ENCODE measurements around the gene GRM8. TPM values are rescaled to one million over a fixed set of nuclear protein-coding genes. Genes with fewer than 3 reads are reported as not detected.

GRM8 gene
- total and polyA plus RNA-seq, 10 of the 15 experiments (the other 5 are each of a cell fraction or from before 2014, with no cell fraction given): 0.33 to 7.1 (median 0.45) TPM; not detected in 2

DNA sequence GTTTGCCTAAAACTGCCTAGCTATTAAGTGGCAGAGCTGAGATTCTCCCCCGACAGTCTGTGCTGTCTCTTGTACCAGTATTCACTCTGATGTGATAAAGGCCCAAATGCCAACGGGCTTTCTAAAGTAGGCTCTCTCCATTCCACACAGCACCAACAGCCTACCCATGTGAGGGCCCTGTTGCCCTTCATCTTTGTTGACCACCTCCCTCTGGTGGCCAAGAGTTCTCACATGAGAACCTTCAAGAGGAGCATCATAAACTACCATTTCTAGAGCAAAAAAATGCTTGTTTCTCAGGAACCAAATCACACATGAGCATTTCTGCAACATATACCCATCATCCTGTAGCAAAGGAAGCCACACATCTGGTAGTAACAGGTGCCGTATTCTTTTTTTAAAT, 185.8 kb downstream of the GRM8 start:
- 33% methylated on average over 3 of the region's 3 CpGs for WGBS (ENCODE audit: insufficient coverage, insufficient replicate concordance, low lambda C conversion rate, missing lambda C conversion rate)
- in situ Hi-C loops (cut with MboI): no loop called here
- no TSS peak for BruUV-seq (replicated peaks)

DNA sequence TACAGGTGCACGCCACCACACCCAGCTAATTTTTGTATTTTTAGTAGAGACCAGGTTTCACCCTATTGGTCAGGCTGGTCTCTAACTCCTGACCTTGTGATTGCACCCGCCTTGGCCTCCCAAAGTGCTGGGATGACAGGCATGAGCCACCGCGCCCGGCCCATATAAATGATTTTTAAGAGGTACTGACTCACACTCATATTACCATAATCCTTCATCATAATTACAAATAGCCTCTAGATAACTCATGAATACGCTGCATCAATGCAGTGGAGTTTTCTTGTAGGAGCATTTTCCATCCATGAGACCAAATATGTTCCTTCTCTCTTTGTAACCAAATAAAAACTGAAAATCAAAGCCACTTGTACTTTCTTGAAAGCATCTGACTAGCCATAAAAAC, 193.3 kb downstream of the GRM8 start:
- no peak overlapping the region for H3K4me2 ChIP-seq (ENCODE audit: control insufficient read depth, insufficient read depth)
- H3K4me3 ChIP-seq: no peak overlapping the region
- no peaks in the 10 kb centered on the region for H3K36me3 ChIP-seq (ENCODE audit: control insufficient read depth in 2 of 2, insufficient read depth in 2 of 2, low read length in 1 of 2)
- H3K27me3 ChIP-seq (replicated peaks in 1 of 2; ENCODE audit: control insufficient read depth in 2 of 2, insufficient read depth in 2 of 2, low read length in 1 of 2): no peaks in the 10 kb centered on the region
- no peaks in the 10 kb centered on the region for H3K9me3 ChIP-seq (replicated peaks; ENCODE audit: control insufficient read depth, insufficient read depth, low read length)
- RAD21 ChIA-PET (ENCODE audit: unreplicated experiment): interaction anchor here (0.8 kb wide), 1 partner anchor 98 kb away, joined by 3 read pairs; no protein-coding TSS in a partner anchor
- no peak overlapping the region for H3K27ac ChIP-seq (ENCODE audit: control insufficient read depth, insufficient read depth)
- POLR2A ChIA-PET: no interaction called here
- CTCF ChIA-PET: no interaction called here
- H3K4me1 ChIP-seq (ENCODE audit: control insufficient read depth, insufficient read depth, low read length): no peaks in the 10 kb centered on the region
- in situ Hi-C loops (cut with MboI): no loop called here
- DNase-seq (ENCODE audit: low read depth, low spot score): no peak
- SMC1A ChIA-PET (ENCODE audit: uncharacterized antibody, unreplicated experiment): no interaction called here
- intact Hi-C loops (cut with micrococcal nuclease; ENCODE audit: unreplicated experiment): no loop called here
- no TSS peak for BruUV-seq (replicated peaks)
- H3K79me2 ChIP-seq (ENCODE audit: control insufficient read depth, insufficient read depth, low read length): no peaks in the 10 kb centered on the region
- no peak for FAIRE-seq
- H2AFZ ChIP-seq (ENCODE audit: control insufficient read depth, low read depth, low read length): no peak overlapping the region
- H3K9ac ChIP-seq (ENCODE audit: control insufficient read depth, insufficient read depth, low read length): no peak overlapping the region
- H4K20me1 ChIP-seq (ENCODE audit: control insufficient read depth, insufficient read depth): no peaks in the 10 kb centered on the region
- 47% methylated on average over 6 of the region's 6 CpGs for WGBS (ENCODE audit: insufficient coverage, insufficient replicate concordance, low lambda C conversion rate, missing lambda C conversion rate)
- no peak for ATAC-seq
- TF ChIP-seq, protein P1, sequence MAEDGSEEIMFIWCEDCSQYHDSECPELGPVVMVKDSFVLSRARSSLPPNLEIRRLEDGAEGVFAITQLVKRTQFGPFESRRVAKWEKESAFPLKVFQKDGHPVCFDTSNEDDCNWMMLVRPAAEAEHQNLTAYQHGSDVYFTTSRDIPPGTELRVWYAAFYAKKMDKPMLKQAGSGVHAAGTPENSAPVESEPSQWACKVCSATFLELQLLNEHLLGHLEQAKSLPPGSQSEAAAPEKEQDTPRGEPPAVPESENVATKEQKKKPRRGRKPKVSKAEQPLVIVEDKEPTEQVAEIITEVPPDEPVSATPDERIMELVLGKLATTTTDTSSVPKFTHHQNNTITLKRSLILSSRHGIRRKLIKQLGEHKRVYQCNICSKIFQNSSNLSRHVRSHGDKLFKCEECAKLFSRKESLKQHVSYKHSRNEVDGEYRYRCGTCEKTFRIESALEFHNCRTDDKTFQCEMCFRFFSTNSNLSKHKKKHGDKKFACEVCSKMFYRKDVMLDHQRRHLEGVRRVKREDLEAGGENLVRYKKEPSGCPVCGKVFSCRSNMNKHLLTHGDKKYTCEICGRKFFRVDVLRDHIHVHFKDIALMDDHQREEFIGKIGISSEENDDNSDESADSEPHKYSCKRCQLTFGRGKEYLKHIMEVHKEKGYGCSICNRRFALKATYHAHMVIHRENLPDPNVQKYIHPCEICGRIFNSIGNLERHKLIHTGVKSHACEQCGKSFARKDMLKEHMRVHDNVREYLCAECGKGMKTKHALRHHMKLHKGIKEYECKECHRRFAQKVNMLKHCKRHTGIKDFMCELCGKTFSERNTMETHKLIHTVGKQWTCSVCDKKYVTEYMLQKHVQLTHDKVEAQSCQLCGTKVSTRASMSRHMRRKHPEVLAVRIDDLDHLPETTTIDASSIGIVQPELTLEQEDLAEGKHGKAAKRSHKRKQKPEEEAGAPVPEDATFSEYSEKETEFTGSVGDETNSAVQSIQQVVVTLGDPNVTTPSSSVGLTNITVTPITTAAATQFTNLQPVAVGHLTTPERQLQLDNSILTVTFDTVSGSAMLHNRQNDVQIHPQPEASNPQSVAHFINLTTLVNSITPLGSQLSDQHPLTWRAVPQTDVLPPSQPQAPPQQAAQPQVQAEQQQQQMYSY (CRISPR knock-in tag; IDR thresholded peaks at IDR 0.05): no peak
- TF ChIP-seq SMC3 (IDR thresholded peaks at IDR 0.05; ENCODE audit: borderline replicate concordance, low read length): no peak
- TF ChIP-seq PAX5 (IDR thresholded peaks at IDR 0.05; ENCODE audit: borderline replicate concordance, low read depth, low read length): no peak
- TF ChIP-seq, protein P2, sequence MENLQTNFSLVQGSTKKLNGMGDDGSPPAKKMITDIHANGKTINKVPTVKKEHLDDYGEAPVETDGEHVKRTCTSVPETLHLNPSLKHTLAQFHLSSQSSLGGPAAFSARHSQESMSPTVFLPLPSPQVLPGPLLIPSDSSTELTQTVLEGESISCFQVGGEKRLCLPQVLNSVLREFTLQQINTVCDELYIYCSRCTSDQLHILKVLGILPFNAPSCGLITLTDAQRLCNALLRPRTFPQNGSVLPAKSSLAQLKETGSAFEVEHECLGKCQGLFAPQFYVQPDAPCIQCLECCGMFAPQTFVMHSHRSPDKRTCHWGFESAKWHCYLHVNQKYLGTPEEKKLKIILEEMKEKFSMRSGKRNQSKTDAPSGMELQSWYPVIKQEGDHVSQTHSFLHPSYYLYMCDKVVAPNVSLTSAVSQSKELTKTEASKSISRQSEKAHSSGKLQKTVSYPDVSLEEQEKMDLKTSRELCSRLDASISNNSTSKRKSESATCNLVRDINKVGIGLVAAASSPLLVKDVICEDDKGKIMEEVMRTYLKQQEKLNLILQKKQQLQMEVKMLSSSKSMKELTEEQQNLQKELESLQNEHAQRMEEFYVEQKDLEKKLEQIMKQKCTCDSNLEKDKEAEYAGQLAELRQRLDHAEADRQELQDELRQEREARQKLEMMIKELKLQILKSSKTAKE (IDR thresholded peaks at IDR 0.05; ENCODE audit: low read depth, poor library complexity, severe bottlenecking): no peak

More for the DNA sequence above, 185.8 kb downstream of the GRM8 start:
- ChIA-PET RAD21 (ENCODE audit: unreplicated experiment) (interaction anchor here (0.8 kb wide), 1 partner anchor 264 kb away, joined by 3 read pairs; no protein-coding TSS in a partner anchor), POLR2A (no interaction called here), SMC1A (ENCODE audit: uncharacterized antibody, unreplicated experiment) (no interaction called here), CTCF (interaction anchor here (0.6 kb wide), 1 partner anchor 1349 kb away, joined by 3 read pairs; no protein-coding TSS in a partner anchor)
- intact Hi-C loops (cut with micrococcal nuclease; ENCODE audit: unreplicated experiment): loop anchor here (1.0 kb wide), 1 partner anchor 264 kb away; no protein-coding TSS in a partner anchor
- H3K27ac ChIP-seq (ENCODE audit: control insufficient read depth, insufficient read depth): no peak overlapping the region
- H3K79me2 ChIP-seq (ENCODE audit: control insufficient read depth, insufficient read depth, low read length): no peaks in the 10 kb centered on the region
- H2AFZ ChIP-seq (ENCODE audit: control insufficient read depth, low read depth, low read length): no peak overlapping the region
- no peak for DNase-seq (ENCODE audit: low read depth, low spot score)
- H4K20me1 ChIP-seq (ENCODE audit: control insufficient read depth, insufficient read depth): no peaks in the 10 kb centered on the region
- no peak for FAIRE-seq
- H3K4me3 ChIP-seq: no peak overlapping the region
- no peaks in the 10 kb centered on the region for H3K4me1 ChIP-seq (ENCODE audit: control insufficient read depth, insufficient read depth, low read length)
- no peak overlapping the region for H3K4me2 ChIP-seq (ENCODE audit: control insufficient read depth, insufficient read depth)
- H3K9me3 ChIP-seq (replicated peaks; ENCODE audit: control insufficient read depth, insufficient read depth, low read length): no peaks in the 10 kb centered on the region
- ATAC-seq: peak; percentile 57; the same call in 2 of the 3 replicates
- no peaks in the 10 kb centered on the region for H3K27me3 ChIP-seq (replicated peaks in 1 of 2; ENCODE audit: control insufficient read depth in 2 of 2, insufficient read depth in 2 of 2, low read length in 1 of 2)
- no peaks in the 10 kb centered on the region for H3K36me3 ChIP-seq (ENCODE audit: control insufficient read depth in 2 of 2, insufficient read depth in 2 of 2, low read length in 1 of 2)
- TF ChIP-seq, protein P3, sequence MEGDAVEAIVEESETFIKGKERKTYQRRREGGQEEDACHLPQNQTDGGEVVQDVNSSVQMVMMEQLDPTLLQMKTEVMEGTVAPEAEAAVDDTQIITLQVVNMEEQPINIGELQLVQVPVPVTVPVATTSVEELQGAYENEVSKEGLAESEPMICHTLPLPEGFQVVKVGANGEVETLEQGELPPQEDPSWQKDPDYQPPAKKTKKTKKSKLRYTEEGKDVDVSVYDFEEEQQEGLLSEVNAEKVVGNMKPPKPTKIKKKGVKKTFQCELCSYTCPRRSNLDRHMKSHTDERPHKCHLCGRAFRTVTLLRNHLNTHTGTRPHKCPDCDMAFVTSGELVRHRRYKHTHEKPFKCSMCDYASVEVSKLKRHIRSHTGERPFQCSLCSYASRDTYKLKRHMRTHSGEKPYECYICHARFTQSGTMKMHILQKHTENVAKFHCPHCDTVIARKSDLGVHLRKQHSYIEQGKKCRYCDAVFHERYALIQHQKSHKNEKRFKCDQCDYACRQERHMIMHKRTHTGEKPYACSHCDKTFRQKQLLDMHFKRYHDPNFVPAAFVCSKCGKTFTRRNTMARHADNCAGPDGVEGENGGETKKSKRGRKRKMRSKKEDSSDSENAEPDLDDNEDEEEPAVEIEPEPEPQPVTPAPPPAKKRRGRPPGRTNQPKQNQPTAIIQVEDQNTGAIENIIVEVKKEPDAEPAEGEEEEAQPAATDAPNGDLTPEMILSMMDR (IDR thresholded peaks at IDR 0.05 in 2 of 3, conservative IDR thresholded peaks at IDR 0.05 in 1 of 3; ENCODE audit: control insufficient read depth in 2 of 3, extremely low read depth in 1 of 3, insufficient read depth in 1 of 3, low read depth in 3 of 3, low read length in 3 of 3): 0 out of 6 replicates have a peak, but pooled peaks of 1 of the 3 experiments have one; percentile 16
- TF ChIP-seq RAD21 (IDR thresholded peaks at IDR 0.05; ENCODE audit: insufficient read depth, low read depth, low read length) (0 out of 2 replicates have a peak, but pooled peaks have one; percentile 18), MEF2A (IDR thresholded peaks at IDR 0.05; ENCODE audit: insufficient read depth, low read depth, low read length) (no peak)
- H3K9ac ChIP-seq (ENCODE audit: control insufficient read depth, insufficient read depth, low read length): no peak overlapping the region

Measured in GM12878 (cell line).